ENCODE data around the gene ANKRD39. TPM values are rescaled to one million over a fixed set of nuclear protein-coding genes. Genes with fewer than 3 reads are reported as not detected.

ANKRD39 gene
- total RNA-seq, 1 donor from 2014 or later, result 5.6 TPM

Other genes starting within 250 kb of the ANKRD39 start
- 18.5 and 26.3 TPM in 2 replicates for gene KANSL3, start 219.7 kb downstream of the ANKRD39 start, total RNA-seq
- not detected in 2 replicates for gene FER1L5, start 215.3 kb downstream of the ANKRD39 start, total RNA-seq
- gene LMAN2L, start 118.0 kb downstream of the ANKRD39 start, total RNA-seq, result 14.8 and 20.6 TPM in 2 replicates
- gene CNNM4, start 97.1 kb downstream of the ANKRD39 start, total RNA-seq, result 1.3 and 2.3 TPM in 2 replicates
- 6.4 and 12.3 TPM in 2 replicates for gene CNNM3, start 41.7 kb downstream of the ANKRD39 start, total RNA-seq
- 0.51 and 1.1 TPM in 2 replicates for gene ANKRD23, start 14.0 kb downstream of the ANKRD39 start, total RNA-seq
- gene SEMA4C, start 12.1 kb upstream of the ANKRD39 start, total RNA-seq, result 17.3 and 35.4 TPM in 2 replicates
- under 0.01 TPM in 1 of 2 replicates, not detected in the other for gene FAM178B, start 128.6 kb upstream of the ANKRD39 start, total RNA-seq
- gene FAHD2B, start 236.9 kb upstream of the ANKRD39 start, total RNA-seq, result 6.7 and 8.9 TPM in 2 replicates